ENCODE results near the gene ADRM1.

Gene ADRM1

DNA sequence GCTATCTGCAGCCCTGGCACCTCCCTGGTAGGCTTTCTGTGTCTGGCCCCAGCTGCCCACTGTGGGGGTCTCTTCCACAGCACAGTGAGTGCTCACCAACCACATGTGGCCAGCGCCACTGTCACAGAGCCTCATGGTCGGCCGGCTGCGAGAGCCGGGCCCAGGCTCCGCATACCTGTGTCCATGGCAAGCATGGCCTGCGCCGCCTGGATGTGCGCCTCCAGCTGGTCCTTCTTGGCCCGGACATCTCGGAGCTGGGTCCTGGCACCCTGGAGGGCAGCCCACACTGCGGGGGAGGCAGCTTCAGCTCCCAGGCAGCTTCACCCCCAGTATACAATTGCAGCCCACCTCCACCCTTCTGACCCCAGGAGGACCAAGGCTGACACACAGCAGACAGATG, 13.0 kb downstream of the ADRM1 start:
- Histone ChIP-seq H3K27ac (ENCODE audit: low read depth, low read length) (no peak overlapping the region), H3K36me3 (ENCODE audit: low read length) (no peaks in the 10 kb centered on the region), H3K9me2 (replicated peaks; ENCODE audit: insufficient read depth, low read length) (no peaks in the 10 kb centered on the region), H4K20me1 (ENCODE audit: low read depth, low read length) (no peaks in the 10 kb centered on the region), H3K9ac (ENCODE audit: low read length) (no peak overlapping the region), H3K27me3 (ENCODE audit: low read length) (no peaks in the 10 kb centered on the region), H2AFZ (ENCODE audit: low read depth, low read length, severe bottlenecking) (no peak overlapping the region), H3F3A (ENCODE audit: insufficient read depth) (no peaks in the 10 kb centered on the region; the same call in 1 of the 2 replicates), H3K4me3 (ENCODE audit: insufficient read depth, low read length, poor library complexity, severe bottlenecking) (no peak overlapping the region), H3K4me2 (ENCODE audit: low read depth, low read length, poor library complexity, severe bottlenecking) (no peak overlapping the region), H3K79me2 (ENCODE audit: insufficient read depth, low read length) (no peaks in the 10 kb centered on the region), H3K9me3 (ENCODE audit: insufficient read depth, low read length) (no peaks in the 10 kb centered on the region)
- TF ChIP-seq, protein P1, sequence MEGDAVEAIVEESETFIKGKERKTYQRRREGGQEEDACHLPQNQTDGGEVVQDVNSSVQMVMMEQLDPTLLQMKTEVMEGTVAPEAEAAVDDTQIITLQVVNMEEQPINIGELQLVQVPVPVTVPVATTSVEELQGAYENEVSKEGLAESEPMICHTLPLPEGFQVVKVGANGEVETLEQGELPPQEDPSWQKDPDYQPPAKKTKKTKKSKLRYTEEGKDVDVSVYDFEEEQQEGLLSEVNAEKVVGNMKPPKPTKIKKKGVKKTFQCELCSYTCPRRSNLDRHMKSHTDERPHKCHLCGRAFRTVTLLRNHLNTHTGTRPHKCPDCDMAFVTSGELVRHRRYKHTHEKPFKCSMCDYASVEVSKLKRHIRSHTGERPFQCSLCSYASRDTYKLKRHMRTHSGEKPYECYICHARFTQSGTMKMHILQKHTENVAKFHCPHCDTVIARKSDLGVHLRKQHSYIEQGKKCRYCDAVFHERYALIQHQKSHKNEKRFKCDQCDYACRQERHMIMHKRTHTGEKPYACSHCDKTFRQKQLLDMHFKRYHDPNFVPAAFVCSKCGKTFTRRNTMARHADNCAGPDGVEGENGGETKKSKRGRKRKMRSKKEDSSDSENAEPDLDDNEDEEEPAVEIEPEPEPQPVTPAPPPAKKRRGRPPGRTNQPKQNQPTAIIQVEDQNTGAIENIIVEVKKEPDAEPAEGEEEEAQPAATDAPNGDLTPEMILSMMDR (IDR thresholded peaks at IDR 0.05; ENCODE audit: insufficient read depth, low read length, poor library complexity, severe bottlenecking), result no peak
- no peak for TF ChIP-seq EZH2phosphoT487 (conservative IDR thresholded peaks at IDR 0.05; ENCODE audit: low read length)

GRCh38 chr20:62316331-62317166, 13.8 kb downstream of the ADRM1 start:
- no peaks in the 10 kb centered on the region for H4K20me1 ChIP-seq (ENCODE audit: low read depth, low read length)
- H2AFZ ChIP-seq (ENCODE audit: low read depth, low read length, severe bottlenecking), result no peak overlapping the region
- no peaks in the 10 kb centered on the region for H3K79me2 ChIP-seq (ENCODE audit: insufficient read depth, low read length)
- H3K9me3 ChIP-seq (ENCODE audit: insufficient read depth, low read length), result no peaks in the 10 kb centered on the region
- no peak for TF ChIP-seq EZH2phosphoT487 (conservative IDR thresholded peaks at IDR 0.05; ENCODE audit: low read length)
- TF ChIP-seq, protein P1 (IDR thresholded peaks at IDR 0.05; ENCODE audit: insufficient read depth, low read length, poor library complexity, severe bottlenecking), result no peak
- H3K9ac ChIP-seq (ENCODE audit: low read length), result no peak overlapping the region
- H3K4me2 ChIP-seq (ENCODE audit: low read depth, low read length, poor library complexity, severe bottlenecking), result no peak overlapping the region
- H3F3A ChIP-seq (ENCODE audit: insufficient read depth), result no peaks in the 10 kb centered on the region; the same call in 1 of the 2 replicates
- H3K36me3 ChIP-seq (ENCODE audit: low read length), result no peaks in the 10 kb centered on the region
- H3K9me2 ChIP-seq (replicated peaks; ENCODE audit: insufficient read depth, low read length), result no peaks in the 10 kb centered on the region
- no peaks in the 10 kb centered on the region for H3K27me3 ChIP-seq (ENCODE audit: low read length)
- no peak overlapping the region for H3K27ac ChIP-seq (ENCODE audit: low read depth, low read length)
- H3K4me3 ChIP-seq (ENCODE audit: insufficient read depth, low read length, poor library complexity, severe bottlenecking), result no peak overlapping the region

DNA sequence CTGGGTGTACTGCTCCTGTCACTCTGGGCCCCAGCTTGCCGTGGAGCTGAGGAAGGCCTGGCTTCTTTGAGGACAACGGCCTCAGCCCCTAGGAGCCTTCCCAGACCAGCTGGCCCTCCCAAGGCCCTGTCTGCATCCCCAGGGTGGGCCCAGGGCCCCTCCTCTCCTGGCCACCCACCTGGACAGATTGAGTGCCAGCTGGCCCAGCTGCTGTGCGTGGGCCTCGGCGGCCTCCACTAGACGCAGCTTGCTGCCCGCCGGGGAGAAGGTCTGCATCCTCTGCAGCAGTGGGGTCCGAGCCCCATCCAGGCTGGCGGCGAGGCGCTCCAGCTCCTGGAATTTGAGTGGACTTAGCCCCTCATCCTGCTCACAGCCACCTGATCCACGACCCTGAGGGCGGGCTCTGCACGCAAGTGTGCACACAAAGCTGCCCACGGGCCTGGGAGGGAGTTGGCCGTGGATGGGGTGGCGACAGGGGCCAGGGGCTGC, 14.4 kb downstream of the ADRM1 start:
- Histone ChIP-seq H3K27me3 (ENCODE audit: low read length) (no peaks in the 10 kb centered on the region), H3K36me3 (ENCODE audit: low read length) (no peaks in the 10 kb centered on the region), H2AFZ (ENCODE audit: low read depth, low read length, severe bottlenecking) (no peak overlapping the region), H3K27ac (ENCODE audit: low read depth, low read length) (no peak overlapping the region), H4K20me1 (ENCODE audit: low read depth, low read length) (no peaks in the 10 kb centered on the region), H3F3A (ENCODE audit: insufficient read depth) (no peaks in the 10 kb centered on the region; the same call in 1 of the 2 replicates), H3K4me2 (ENCODE audit: low read depth, low read length, poor library complexity, severe bottlenecking) (no peak overlapping the region), H3K9ac (ENCODE audit: low read length) (no peak overlapping the region), H3K9me3 (ENCODE audit: insufficient read depth, low read length) (no peaks in the 10 kb centered on the region), H3K4me3 (ENCODE audit: insufficient read depth, low read length, poor library complexity, severe bottlenecking) (no peak overlapping the region), H3K79me2 (ENCODE audit: insufficient read depth, low read length) (no peaks in the 10 kb centered on the region), H3K9me2 (replicated peaks; ENCODE audit: insufficient read depth, low read length) (no peaks in the 10 kb centered on the region)
- TF ChIP-seq EZH2phosphoT487 (conservative IDR thresholded peaks at IDR 0.05; ENCODE audit: low read length), result no peak

Measured in SU-DHL-6 (cell line).